T-helper 2 cell treated with Interferon-gamma antibody and Interleukin-4, amounts not matched to agents 5 μg/mL and 100 μg/mL, for 36 hours (primary cell): Measurements from ENCODE around the gene TEKT5.
"Not testable (repeated sequence)": the region's sequence is repeated elsewhere in the genome, so short reads cannot be mapped to it uniquely, and the experiment has no call there.

Source experiments
- DNase-seq: peaks from one replicate; pipeline ENCODE4 v3.0.0; 2021; ENCODE audit warnings: low spot score
- H3K27ac Mint-ChIP-seq: one replicate; pipeline ENCODE4 v1.8.0; 2021; ENCODE audit warnings: mild to moderate bottlenecking, mixed read lengths
- H3K27me3 Mint-ChIP-seq: one replicate; pipeline ENCODE4 v1.8.0; 2021; ENCODE audit warnings: low read depth, mixed read lengths
- H3K36me3 Mint-ChIP-seq: one replicate; pipeline ENCODE4 v1.8.0; 2021; ENCODE audit warnings: low read depth, mixed read lengths
- H3K4me1 Mint-ChIP-seq: one replicate; pipeline ENCODE4 v1.8.0; 2021; ENCODE audit warnings: low read depth, mixed read lengths
- H3K4me3 Mint-ChIP-seq: one replicate; pipeline ENCODE4 v1.8.0; 2022; ENCODE audit warnings: mild to moderate bottlenecking, moderate library complexity, mixed read lengths
- H3K9me3 Mint-ChIP-seq: one replicate; pipeline ENCODE4 v1.8.0; 2021; ENCODE audit warnings: mixed read lengths

TEKT5 gene

DNA sequence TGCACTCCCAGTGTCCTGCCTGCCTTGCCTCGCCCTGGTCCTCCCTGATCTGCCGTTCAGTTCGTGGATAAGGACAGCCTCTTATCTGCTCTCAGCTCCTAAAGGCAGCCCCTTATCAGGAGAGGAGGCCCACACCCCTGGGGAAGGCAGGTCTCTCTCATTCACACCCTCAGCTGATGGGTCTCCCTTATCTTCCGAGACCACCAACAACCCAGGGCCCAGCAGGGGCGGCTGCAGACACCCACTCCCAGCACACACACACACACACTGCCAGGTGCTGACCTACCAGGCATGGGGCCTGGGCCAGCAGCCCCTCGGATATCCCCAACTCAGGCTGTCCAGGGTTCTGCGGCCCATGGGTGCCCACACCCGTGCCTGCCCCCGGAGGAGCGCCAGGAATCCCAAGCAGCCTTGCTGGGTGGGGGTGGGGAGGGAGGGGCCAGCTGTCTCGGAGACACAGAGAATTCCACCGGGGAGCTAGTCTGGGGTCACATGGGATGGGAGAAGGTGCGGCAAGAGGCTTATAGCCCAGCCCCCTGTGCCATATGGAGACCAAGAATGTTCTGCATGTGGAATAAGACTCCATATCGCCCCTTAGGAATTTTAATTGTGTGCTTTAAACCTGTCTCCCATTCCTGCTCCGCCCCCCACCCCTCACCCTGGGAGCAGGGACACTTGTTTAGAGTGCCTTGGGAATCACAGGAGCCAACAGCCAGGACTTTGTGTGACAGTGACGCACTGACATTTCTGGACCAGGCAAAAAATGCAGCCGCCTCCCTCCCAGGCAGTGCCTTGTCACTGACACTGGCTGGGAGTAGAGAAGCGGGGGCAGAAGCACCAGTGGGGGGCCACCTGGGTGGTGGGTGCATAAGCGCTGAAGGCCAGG is 72.5 kb downstream of the TEKT5 start:
- no peak for DNase-seq
- H3K9me3 Mint-ChIP-seq: no peaks in the 10 kb centered on the region
- peaks cover 4% of the 10 kb centered on the region for H3K4me1 Mint-ChIP-seq
- H3K27ac Mint-ChIP-seq: no peak overlapping the region
- no peaks in the 10 kb centered on the region for H3K36me3 Mint-ChIP-seq
- H3K27me3 Mint-ChIP-seq: peaks cover 6% of the 10 kb centered on the region
- no peak overlapping the region for H3K4me3 Mint-ChIP-seq

DNA sequence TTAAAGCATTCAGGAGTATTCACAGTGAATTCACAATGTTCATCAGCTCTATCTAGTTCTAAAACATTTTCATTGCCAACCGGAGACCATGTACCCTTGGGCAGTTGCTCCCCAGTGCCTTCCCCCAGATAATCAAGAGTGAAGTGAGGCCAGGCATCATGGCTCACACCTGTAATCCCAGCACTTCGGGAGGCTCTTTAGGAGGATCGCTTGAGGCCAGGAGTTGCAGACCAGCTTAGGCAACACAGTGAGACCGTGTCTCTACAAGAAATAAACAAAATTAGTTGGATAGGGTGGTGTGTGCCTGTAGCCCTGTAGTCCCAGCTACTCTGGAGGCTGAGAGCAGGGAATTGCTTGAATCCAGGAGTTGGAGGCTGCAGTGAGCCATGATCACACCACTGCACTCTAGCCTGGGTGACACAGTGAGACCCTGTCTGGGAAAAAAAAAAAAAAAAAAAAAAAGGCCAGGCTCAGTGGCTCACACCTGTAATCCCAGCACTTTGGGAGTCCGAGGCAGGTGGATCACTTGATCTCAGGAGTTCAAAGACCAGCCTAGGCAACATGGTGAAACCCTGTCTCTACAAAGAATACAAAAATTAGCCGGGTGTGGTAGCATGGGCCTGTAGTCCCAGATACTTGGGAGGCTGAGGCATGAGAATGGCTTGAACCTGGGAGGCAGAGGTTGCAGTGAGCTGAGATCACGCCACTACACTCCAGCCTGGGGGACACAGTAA is 73.3 kb downstream of the TEKT5 start:
- H3K4me3 Mint-ChIP-seq, H3K27ac Mint-ChIP-seq, H3K4me1 Mint-ChIP-seq, DNase-seq, H3K27me3 Mint-ChIP-seq, H3K9me3 Mint-ChIP-seq, H3K36me3 Mint-ChIP-seq: not testable (repeated sequence)

DNA sequence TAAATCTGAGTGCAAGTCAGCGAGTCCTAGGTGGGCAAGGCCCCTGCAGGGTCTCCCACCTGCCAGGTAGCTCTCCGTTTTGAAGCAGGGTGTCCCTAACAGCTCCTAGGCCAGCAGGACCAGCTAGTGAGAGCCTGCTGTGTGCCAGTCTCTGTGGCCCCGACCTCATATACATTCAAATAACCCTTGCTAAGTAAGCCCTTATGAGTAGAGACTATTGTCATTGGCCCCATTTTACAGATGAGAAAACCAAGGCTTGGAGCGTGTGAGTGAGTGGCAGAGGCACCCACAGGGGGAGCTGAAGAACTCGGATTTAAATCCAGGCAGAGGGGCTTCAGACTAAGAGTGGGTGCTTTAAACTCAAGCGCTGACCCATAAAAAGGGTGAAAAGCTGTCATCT is 74.6 kb downstream of the TEKT5 start:
- Mint-ChIP-seq H3K27me3 (peaks cover 6% of the 10 kb centered on the region), H3K9me3 (no peaks in the 10 kb centered on the region), H3K27ac (no peak overlapping the region), H3K4me1 (no peaks in the 10 kb centered on the region), H3K36me3 (no peaks in the 10 kb centered on the region), H3K4me3 (no peak overlapping the region)
- no peak for DNase-seq

DNA sequence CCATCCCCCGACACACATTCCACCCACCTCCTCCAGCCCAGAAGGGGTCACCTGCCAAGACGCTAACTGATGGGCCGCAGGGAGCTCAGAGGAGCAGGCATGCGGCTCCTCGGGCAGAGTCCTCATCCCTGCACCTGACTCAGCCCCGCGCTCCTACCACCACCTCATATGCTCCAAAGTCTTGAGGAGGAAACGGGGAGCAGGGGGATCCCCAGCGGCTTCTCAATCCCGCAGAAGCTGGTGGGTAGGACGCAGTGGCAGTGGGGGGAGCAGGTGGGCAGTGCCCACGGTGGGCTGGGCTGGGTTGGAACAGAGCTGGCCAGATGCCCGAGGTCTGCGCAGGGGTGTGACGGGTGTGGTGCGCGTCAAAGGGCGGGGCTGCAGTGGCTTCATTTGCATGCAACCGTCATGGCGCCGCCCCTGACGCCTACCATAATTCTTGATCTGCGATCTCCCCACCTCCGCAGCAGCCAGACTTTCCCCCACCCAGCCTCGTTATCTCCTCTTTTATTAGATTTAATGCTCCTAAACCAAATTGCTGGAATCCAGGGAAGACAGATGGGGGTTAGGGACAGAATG is 75.4 kb downstream of the TEKT5 start:
- H3K4me1 Mint-ChIP-seq: no peaks in the 10 kb centered on the region
- H3K36me3 Mint-ChIP-seq: no peaks in the 10 kb centered on the region
- H3K27ac Mint-ChIP-seq: no peak overlapping the region
- DNase-seq: peak; percentile 20
- H3K9me3 Mint-ChIP-seq: no peaks in the 10 kb centered on the region
- peak overlapping the region; percentile 38 for H3K4me3 Mint-ChIP-seq
- peaks cover 6% of the 10 kb centered on the region for H3K27me3 Mint-ChIP-seq

DNA sequence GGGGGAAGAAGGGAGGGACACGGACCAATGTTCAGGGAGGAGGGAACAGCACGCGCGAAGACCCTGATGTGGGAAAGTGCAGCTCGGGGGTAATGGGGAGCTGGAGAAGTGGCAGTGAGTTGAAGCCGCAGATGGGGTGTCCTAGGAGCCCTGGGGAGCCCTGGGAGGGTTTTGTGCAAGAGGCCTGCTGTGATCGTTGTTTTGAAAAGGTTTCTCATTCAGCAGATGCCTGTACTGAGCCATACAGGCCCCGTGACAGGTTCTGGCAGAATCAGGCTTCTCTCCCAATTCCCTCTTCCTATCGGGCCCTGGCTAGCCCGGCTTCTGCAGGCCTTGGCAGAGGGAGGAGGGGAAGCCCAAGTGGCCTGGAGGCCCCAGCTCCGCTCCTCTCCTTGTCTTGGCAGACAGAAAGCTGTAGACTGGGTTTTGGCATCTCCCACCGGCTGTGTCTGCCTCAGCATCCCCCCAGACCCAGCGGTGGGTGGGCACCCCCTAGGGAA is 76.0 kb downstream of the TEKT5 start:
- H3K27me3 Mint-ChIP-seq: peaks cover 6% of the 10 kb centered on the region
- H3K4me3 Mint-ChIP-seq: no peak overlapping the region
- H3K36me3 Mint-ChIP-seq: no peaks in the 10 kb centered on the region
- H3K4me1 Mint-ChIP-seq: no peaks in the 10 kb centered on the region
- no peak overlapping the region for H3K27ac Mint-ChIP-seq
- H3K9me3 Mint-ChIP-seq: no peaks in the 10 kb centered on the region
- no peak for DNase-seq

DNA sequence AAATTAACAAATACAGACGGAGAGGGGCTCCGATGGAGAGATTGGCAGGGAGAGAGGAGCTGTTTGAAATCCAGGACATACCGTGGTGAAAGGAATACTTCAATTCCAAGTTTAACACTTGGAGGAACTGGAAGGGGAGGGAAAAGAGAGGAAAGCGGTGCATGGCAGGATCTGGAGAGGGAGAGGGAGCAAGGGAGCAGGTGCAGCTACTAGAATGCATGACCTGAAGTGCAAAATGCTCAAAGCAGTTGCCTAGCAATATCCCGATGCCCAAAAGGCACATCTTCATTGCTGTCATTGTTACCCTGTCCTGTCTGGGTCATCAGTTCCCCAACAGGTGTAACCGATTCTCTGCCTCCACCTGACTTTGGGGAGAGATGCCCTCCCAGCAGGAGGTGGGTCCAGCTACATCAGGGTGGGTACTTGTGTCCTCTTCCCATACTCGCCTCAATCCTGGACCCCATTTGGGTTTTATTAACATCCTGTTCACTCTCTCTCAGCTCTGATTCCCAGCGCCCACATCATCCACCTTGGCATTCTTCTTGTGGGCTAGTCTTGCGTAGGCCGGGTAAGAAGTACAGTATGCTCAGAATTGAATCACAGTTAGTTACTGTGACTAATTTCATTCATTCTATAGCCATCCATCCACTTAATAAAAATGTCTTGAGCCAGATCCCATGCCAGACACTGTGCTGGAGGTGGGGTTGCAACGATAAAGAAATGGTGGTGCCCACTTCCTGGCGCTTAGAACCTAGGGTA is 76.9 kb downstream of the TEKT5 start:
- no peak overlapping the region for H3K27ac Mint-ChIP-seq
- no peak for DNase-seq
- H3K36me3 Mint-ChIP-seq: no peaks in the 10 kb centered on the region
- H3K4me3 Mint-ChIP-seq: no peak overlapping the region
- H3K4me1 Mint-ChIP-seq: no peaks in the 10 kb centered on the region
- no peaks in the 10 kb centered on the region for H3K9me3 Mint-ChIP-seq
- H3K27me3 Mint-ChIP-seq: peaks cover 6% of the 10 kb centered on the region

DNA sequence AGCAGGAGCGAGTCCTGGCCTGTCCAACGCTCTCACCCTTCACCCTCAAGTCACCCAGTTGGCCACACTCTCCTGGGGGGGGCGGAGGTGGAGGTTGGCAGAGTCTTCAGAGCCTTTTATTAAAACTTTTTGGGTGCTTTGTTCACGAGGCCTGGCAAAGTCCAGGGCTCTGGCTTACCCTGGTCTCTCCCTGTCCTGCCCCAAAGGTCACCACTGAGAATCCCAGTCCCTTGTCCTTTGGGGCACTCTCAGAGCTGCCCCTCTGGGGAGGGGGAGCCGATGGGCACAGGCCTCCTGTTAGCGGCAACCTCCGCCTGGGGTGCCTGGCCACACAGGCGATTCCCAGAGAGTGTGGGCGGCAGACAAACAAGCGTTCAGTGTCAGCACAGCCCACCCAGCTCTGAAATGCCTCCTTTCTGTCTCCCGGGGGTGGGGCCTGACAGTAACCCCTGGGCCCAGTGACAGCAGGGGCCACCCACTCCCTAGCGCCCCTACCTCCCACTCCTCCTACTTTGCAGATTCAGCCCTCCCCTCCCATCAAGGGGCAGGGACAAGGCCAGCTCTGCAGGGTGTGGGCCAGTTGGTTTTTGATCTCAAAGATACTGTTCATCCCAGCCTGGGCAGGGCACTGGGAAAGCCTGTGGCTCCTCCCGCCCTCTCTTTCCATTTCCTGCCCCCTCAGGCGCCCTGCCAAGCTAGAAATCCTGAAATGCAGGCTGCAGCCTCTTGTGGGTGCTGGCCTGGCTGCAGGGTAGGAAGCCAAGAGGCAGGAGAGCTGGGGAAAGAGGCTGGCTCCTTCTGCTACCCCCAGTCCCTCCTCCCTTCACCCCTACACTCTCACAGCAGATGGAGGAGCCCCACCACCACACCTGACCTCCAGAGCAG is 77.7 kb downstream of the TEKT5 start:
- Mint-ChIP-seq H3K27ac (no peak overlapping the region), H3K4me1 (no peaks in the 10 kb centered on the region), H3K4me3 (no peak overlapping the region), H3K27me3 (peaks cover 6% of the 10 kb centered on the region), H3K9me3 (no peaks in the 10 kb centered on the region), H3K36me3 (no peaks in the 10 kb centered on the region)
- DNase-seq: no peak

DNA sequence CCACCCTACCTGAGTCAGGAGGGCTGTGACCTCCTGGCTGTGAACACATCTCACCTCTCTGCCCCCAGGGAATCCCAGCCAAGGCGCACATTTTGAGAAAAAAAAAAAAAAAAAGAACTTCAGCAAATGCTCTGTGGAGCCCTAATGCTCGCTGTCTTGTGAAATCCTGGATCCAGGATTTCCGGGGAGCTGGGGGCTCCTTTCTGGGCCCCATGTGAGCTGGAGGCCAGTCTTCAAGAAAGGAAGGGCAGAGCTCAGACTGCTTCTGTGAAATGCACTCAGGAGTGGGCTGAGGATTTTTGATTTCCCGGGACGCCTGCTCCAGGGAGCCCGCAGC is 78.3 kb downstream of the TEKT5 start:
- no peak overlapping the region for H3K27ac Mint-ChIP-seq
- peaks cover 6% of the 10 kb centered on the region for H3K27me3 Mint-ChIP-seq
- no peaks in the 10 kb centered on the region for H3K36me3 Mint-ChIP-seq
- DNase-seq: no peak
- H3K9me3 Mint-ChIP-seq: no peaks in the 10 kb centered on the region
- no peaks in the 10 kb centered on the region for H3K4me1 Mint-ChIP-seq
- H3K4me3 Mint-ChIP-seq: no peak overlapping the region

DNA sequence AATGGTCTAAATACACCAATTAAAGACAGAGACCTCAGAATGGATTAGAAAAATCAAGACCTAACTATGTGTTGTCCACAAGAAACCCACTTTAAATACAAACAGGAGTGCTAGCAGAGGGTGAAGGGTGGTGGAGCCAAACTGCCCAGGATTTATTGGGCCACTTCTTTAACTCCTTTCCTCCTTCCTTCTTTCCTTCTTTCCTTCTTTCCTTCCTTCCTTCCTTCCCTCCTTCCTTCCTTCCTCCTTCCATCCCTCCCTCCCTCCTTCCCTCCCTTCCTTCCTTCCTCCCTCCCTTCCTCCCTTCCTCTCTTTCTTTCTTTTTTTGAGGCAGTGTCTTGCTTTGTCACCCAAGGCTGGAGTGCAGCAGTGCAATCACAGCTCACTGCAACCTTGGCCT is 80.0 kb downstream of the TEKT5 start:
- Mint-ChIP-seq H3K27me3 (peaks cover 2% of the 10 kb centered on the region), H3K4me3 (no peak overlapping the region), H3K9me3 (no peaks in the 10 kb centered on the region), H3K4me1 (no peaks in the 10 kb centered on the region), H3K36me3 (no peaks in the 10 kb centered on the region), H3K27ac (no peak overlapping the region)
- no peak for DNase-seq

DNA sequence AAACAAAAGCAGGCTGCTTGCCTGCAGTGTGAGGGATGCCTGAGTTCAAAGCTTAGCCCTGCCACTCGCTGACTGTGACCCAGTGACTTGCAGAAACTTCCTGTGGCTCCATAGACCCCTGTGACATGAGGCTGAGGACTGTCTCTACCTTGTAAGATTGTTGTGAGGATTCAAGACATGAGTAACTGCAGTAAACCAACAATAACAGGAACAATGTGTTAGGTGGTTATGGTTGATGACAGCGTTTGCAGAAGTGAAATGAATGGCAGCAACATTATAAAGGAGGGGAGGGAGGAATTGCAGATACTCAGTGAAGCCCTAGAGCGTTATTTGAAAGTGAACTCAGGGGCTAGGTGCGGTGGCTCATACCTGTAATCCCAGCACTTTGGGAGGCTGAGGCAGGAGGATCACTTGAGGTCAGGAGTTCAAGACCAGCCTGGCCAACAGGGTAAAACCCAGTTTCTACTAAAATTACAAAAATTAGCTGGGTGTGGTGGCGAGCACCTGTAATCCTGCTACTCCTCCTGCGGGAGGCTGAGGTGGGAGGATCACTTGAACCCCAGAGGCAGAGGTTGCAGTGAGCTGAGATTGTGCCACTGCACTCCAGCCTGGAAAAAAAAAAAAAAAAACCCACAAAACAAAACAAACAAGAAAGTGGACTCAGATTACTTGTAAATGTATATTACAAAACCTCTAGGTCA is 80.8 kb downstream of the TEKT5 start:
- Mint-ChIP-seq H3K27me3 (no peaks in the 10 kb centered on the region), H3K4me1 (no peaks in the 10 kb centered on the region), H3K27ac (no peak overlapping the region), H3K36me3 (no peaks in the 10 kb centered on the region), H3K9me3 (no peaks in the 10 kb centered on the region), H3K4me3 (no peak overlapping the region)
- DNase-seq: no peak

DNA sequence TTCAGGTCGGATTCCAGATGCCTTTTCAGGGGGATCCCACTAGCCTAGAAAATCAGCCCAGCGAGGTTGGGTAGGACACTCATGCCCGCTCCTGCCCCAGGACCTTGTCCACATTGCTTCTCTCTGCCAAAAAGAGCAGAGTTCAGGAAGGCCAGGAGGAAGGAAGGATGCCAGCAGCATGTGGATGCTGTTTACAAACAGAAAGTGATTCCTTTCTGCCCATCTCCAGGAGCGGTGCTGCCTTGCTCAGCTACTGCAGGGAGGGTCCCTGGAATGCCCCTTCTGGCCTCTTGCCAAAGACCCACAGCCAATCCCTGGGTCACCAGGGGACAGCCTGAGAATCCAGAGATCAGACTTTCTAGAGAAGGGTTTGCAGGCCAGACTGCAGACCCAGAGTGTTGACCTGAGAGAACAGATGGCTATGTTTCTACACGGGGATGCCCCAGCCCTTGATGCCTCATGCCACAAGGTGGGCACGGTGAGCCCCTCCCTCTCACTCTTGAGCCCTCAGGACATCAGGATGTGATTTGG is 82.0 kb downstream of the TEKT5 start:
- no peaks in the 10 kb centered on the region for H3K27me3 Mint-ChIP-seq
- H3K27ac Mint-ChIP-seq: no peak overlapping the region
- DNase-seq: no peak
- H3K36me3 Mint-ChIP-seq: no peaks in the 10 kb centered on the region
- no peak overlapping the region for H3K4me3 Mint-ChIP-seq
- no peaks in the 10 kb centered on the region for H3K9me3 Mint-ChIP-seq
- no peaks in the 10 kb centered on the region for H3K4me1 Mint-ChIP-seq

DNA sequence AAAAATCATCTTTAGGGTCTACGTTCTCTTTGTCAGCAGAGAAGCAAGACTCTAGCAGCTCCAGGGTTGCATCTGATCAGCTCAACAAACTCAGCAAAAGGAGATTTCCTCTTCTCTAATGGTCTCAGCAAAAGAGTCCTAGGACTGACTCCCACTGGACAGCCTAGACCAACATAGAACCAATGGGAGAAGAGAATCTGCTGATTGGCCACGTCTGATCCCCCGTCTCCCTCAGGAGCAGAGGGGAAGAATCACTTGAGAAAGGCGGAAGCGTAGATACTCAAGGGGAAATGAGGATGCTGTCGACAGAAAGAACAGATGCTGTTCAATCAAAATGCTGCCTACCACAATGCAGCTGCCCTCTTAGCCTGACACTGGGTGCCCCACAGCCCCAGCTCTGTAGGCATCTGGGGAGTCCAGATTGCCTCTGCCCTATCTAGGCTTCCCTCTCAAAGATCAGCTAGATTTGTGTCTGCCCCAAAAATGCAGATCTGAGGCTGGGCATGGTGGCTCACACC is 82.8 kb downstream of the TEKT5 start:
- DNase-seq: no peak
- H3K4me3 Mint-ChIP-seq: no peak overlapping the region
- H3K4me1 Mint-ChIP-seq: no peaks in the 10 kb centered on the region

More for the DNA sequence above, 82.8 kb downstream of the TEKT5 start:
- H3K9me3 Mint-ChIP-seq: no peaks in the 10 kb centered on the region
- no peak overlapping the region for H3K27ac Mint-ChIP-seq
- H3K27me3 Mint-ChIP-seq: no peaks in the 10 kb centered on the region
- H3K36me3 Mint-ChIP-seq: no peaks in the 10 kb centered on the region
